Right renal cortex interstitium (tissue), 3 donors: Measurements from ENCODE around the gene APEX1. TPM values are rescaled to one million over a fixed set of nuclear protein-coding genes. Genes with fewer than 3 reads are reported as not detected.

Experiments used
- DNase-seq, 3 donors: peaks; one replicate each; pipeline ENCODE4 v3.0.0-alpha.2; 2013; ENCODE audit warnings: low read depth in 3 of 3, low spot score in 2 of 3
- polyA plus RNA-seq, 3 donors: library from polyadenylated mRNA; unstranded; fragments of 120-200 nt; gene quantifications; one replicate each; pipeline ENCODE4 v1.2.1, GENCODE V29; 2013; ENCODE audit not compliant: insufficient read length in 3 of 3

The APEX1 gene
- 100 to 1,000 TPM; 315 to 334 (median 325) TPM for polyA plus RNA-seq

DNA sequence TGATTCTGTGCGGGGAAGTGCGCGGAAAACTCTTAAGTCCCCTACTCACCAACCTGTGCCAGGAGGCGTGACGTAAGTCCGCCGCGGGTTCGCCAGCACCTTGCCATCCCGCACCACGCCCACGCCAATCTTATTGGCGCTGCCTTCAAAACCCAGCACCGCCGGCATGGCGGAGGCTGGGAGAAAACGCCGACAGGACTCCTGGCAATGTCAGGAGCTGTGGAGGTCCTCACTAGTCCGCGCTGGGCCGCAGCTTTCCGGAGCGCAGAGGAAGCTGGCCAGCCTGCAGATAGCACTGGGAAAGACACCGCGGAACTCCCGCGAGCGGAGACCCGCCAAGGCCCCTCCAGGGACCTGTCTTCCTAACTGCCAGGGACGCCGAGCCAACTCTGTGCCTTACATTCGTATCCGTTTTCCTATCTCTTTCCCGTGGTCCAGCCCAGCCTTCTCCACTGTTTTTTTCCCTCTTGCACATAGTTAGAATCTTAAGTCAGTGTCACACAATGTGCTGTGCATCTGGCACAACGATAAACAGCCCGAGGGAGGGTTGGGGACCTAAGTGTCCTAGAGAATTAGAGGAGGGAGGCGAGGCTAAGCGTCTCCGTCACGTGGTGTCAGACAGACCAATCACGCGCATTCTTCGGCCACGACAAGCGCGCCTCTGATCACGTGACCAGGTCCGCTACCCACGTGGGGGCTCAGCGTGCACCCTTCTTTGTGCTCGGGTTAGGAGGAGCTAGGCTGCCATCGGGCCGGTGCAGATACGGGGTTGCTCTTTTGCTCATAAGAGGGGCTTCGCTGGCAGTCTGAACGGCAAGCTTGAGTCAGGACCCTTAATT lies at the start of gene APEX1, which contains the start of gene OSGEP:
APEX1 (plus strand) TSS at position 711 of the 839 bp plus-strand sequence. CDS start 420 bp downstream, outside the sequence.
OSGEP (minus strand) TSS at position 297 of the 839 bp plus-strand sequence; CDS start at position 168, 129 bp downstream.
- peak; percentile 99 to 100 (median 99) for DNase-seq

GRCh38 chr14:20409226-20409625 lies 45.8 kb upstream of the APEX1 start:
- no peak for DNase-seq

GRCh38 chr14:20412411-20412810 lies 42.6 kb upstream of the APEX1 start:
- no peak for DNase-seq

- DNase-seq, result peak in 2 of 3 donors; percentile 66 to 76
These were observed 41.9 kb upstream of the APEX1 start, which contains the start of gene TEP1 for GRCh38 chr14:20412876-20413743. TSS of gene TEP1 (minus strand) at chr14:20413501. CDS start at chr14:20408439, 5,062 bp downstream.

DNA sequence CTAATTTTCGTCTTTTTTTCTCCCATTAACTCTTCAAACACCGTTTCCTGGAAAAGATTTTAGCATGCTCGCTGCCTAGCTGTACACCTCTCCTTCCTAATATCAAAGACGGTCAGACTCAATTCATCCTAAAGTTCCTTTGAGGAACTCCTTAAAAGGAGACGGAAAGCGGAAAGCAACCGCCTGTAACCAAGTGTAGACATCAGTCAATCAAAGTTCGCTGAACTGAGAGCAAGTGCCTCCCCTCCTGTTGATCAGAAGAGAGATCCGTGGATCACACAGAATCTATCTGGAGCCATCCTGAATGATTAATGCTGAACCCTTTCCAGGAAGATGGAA lies 41.3 kb upstream of the APEX1 start:
- no peak for DNase-seq

GRCh38 chr14:20415782-20416206 lies 39.2 kb upstream of the APEX1 start:
- DNase-seq, result no peak

DNA sequence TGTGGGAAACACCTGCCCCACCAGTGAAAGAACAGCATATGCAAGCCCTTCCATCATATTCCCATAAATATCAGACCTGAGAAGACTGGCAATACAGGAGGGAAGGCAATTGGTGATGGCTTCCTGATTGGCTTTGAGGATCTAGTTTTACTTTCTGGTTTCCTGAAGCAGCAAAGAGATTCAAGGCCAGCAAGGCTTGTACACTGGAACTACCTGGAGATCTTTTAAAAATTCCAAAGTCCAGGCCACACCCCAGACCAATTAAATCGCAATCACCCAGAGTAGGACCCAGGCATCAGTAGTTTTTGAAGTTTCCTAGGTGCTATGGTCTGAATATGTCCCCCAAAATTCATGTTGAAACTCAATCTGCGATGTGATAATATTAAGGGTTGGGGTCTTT lies 38.8 kb upstream of the APEX1 start:
- no peak for DNase-seq

DNA sequence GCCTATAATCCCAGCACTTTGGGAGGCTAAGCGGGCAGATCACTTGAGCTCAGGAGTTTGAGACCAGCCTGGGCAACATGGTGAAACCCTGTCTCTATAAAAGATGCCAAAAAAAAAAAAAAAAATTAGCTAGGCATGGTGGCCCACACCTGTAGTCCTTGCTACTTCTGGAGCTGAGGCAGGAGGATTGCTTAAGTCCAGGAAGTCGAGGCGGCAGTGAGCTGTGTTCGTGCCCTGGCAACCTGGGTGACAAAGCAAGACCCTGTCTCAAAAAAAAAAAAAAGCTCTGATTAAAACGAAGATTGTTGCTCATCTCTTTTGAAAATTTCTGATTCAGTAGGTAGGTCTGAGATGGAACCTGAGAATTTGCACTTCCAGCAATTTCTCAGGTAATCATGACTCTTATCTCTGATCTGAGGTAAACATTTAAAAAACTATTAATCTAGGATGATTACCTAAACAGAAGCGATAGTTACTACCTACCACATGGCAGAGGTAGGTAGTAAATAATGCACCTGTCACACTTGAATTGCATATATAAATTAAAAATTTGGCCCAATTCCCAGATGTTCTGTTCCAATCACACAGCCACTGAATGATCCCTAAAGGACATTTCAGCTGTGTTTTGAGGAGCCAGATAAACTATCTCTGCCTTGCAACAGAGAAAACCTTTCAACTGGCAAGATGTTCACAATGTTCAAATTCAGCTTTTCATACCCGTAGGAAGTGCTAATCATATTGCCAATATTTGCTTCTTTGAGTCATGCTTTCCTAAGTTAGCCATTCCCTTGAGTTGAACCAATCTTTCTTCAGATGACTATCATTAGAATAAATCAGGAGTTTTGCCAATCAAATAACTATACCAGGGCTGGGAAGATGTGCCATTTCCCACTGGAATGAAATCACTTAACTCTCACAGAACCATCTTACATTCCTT lies 37.5 kb upstream of the APEX1 start:
- no peak for DNase-seq

- no peak for DNase-seq
These were observed 36.5 kb upstream of the APEX1 start for GRCh38 chr14:20418501-20418909.

- DNase-seq, result no peak
These were observed 35.6 kb upstream of the APEX1 start for GRCh38 chr14:20419419-20419818.

DNA sequence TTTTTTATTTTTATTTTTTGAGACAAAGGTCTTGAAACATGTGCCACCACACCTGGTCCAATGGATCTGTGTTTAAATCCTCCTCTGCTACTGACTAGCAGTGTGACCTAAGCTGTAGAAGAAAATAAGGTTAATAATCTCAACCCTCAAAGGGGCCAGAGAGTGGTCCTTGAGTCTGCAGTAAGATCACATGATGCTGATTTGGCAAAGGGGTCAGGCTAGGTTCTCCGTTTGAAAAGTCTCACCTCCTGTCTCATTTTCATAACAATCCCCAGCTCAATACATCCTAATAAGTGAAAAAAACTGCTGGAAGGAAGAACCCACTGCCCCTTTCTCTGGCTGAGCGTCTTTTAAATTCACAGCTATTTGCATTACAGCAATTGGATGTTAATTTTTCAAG lies 33.8 kb upstream of the APEX1 start:
- no peak for DNase-seq

DNA sequence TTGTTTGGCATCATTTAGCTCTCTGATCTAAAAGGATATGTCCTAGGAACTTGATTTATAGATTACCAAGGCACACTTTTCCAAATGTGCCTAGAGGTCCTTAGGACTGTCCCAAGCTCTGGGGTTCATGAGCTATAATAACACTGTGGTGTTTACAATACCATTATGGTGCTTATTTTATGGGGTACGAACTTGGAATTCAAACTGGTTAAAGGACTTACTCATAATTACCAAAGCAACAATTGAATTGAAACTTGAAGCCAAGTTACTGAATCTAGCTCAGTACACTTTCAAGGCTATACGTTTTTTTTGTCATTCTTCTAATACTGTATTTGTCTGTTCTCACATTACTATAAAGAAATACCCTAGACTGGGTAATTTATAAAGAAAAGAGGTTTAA lies 32.1 kb upstream of the APEX1 start:
- no peak for DNase-seq

DNA sequence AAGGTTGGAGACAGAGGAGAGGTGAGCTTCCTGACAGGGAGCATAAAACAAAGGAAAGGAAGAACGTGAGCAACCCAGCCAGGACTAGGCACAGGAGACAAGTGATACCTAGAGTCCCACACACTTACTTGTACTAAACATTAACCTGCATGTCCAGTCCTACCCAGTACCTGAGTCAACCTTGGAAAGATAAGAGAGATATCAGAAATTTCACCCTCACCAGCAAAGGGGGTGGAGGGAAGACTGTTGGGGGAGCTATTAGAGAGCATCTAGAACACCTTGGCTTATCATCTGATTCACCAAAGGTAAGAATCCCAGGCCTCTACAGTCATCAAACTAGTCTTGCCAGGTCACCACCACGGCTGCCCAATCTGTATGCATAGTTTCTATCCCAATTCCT lies 30.2 kb upstream of the APEX1 start:
- no peak for DNase-seq

- DNase-seq, result no peak
These were observed 27.6 kb upstream of the APEX1 start for GRCh38 chr14:20427231-20428009.

DNA sequence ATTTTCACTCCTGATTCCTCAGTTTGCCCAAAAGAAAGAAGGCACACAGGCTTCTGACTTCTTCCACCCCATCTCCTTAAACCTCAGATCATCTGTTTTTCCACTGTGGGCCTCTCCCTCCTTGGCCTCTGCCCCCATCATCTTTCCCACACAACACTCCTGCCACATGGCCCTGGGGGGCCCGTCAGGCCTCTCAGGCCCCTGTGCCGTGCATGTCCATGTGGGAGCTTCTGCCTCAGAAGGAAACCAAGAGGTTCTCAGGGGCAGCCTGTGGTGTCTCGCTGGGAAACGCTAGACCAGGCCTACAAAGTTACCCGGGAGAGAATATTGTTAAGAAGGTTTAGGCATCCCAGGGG lies 27.0 kb upstream of the APEX1 start:
- DNase-seq, result no peak

DNA sequence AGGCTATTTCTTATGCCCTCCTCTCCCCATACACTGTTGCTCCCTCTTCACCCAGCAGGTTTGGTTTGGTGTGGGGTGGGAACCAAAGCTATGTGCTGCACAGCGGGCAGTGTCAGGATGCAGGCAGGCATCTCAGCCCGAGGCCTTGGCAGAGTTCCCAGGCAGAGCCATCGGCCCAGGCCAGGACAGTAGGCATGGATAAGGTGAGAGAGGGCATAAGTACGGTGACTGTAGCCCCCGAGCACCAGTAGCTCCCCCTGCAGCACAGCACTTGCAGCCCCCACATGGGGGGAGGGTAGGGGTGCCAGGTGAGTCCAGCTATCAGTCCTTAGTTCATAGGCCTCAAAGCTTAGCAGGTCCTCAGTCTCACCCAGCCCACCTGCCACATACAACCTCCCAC lies 26.2 kb upstream of the APEX1 start:
- DNase-seq, result no peak

GRCh38 chr14:20429801-20430669 lies 25.0 kb upstream of the APEX1 start:
- no peak for DNase-seq

- no peak for DNase-seq
These were observed 20.1 kb upstream of the APEX1 start for GRCh38 chr14:20434701-20435581.
